ENCODE data around the gene HPF1. TPM values are rescaled to one million over a fixed set of nuclear protein-coding genes. Genes with fewer than 3 reads are reported as not detected.
A peak's percentile ranks its signal among the peaks of the same experiment; 100 is the strongest.
"Not testable (repeated sequence)": the region's sequence is repeated elsewhere in the genome, so short reads cannot be mapped to it uniquely, and the experiment has no call there.

Gene HPF1
- total RNA-seq, 6 experiments from 2014 or later: 6.9 to 27.0 (median 10.1) TPM

DNA sequence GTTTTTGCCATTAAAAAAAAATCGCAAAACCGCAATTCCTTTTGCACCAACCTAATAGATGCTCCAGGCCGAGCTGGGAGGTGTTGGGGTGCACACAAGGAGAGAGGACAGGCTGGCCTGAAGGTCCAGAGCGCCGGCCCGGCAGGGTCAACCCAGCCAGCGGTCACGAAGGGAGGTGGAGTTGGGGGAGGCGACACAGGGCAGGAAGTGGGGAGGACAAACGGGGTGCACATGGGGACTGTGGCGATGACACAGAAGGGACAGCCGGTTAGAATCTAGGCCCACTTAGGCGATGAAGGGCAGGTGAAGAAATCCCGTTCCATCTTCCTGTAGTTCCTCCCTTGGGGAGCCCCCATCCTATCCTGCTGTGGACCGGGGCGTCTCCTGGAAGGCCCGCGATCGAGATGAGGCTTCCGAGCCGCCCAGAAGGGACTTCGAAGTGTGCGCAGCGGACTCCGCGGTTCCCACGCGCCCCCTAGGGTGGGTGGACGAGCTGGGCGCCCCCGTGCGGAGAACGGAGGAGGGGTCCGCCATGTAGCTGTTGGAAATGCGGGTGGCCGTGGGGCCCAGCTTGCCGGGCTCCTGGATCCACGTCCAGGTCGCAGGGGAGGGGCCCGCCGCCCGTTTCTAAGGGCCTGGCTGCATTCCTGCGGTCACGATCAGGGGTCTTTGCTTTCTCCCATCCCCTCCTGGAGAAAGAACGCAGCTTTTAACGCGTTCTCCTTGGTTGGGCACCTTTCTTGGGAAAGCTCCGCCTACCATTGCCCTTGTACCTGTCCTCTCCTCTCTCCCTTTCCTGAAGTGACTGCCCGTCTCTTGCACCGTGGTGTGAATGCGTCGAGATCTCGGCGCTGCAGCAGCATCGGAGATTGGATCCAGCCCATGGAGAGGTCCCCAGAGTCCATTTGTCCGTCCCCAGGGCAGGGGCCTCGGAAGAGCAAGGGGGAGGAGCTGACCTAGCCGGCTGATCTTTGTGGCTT, 17.0 kb upstream of the HPF1 start:
- DNase-seq (peak in 1 of 3 donors; percentile 55), ATAC-seq (peak in 3 of 4 donors; percentile 44 to 50 (median 49))
- Histone ChIP-seq H3K9me3 (no peaks in the 10 kb centered on the region), H3K36me3 (no peaks in the 10 kb centered on the region), H3K4me1 (peaks cover 0 to 7% (median 0%) of the 10 kb centered on the region in 4 donors), H3K27me3 (no peaks in the 10 kb centered on the region), H3K27ac (no peak overlapping the region), H3K4me3 (peak overlapping the region in 1 of 3 donors; percentile 33)
- intact Hi-C loops (cut with DNase I): no loop called here
- TF ChIP-seq POLR2A (IDR thresholded peaks at IDR 0.05): no peak
- TF ChIP-seq, protein P1, sequence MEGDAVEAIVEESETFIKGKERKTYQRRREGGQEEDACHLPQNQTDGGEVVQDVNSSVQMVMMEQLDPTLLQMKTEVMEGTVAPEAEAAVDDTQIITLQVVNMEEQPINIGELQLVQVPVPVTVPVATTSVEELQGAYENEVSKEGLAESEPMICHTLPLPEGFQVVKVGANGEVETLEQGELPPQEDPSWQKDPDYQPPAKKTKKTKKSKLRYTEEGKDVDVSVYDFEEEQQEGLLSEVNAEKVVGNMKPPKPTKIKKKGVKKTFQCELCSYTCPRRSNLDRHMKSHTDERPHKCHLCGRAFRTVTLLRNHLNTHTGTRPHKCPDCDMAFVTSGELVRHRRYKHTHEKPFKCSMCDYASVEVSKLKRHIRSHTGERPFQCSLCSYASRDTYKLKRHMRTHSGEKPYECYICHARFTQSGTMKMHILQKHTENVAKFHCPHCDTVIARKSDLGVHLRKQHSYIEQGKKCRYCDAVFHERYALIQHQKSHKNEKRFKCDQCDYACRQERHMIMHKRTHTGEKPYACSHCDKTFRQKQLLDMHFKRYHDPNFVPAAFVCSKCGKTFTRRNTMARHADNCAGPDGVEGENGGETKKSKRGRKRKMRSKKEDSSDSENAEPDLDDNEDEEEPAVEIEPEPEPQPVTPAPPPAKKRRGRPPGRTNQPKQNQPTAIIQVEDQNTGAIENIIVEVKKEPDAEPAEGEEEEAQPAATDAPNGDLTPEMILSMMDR (IDR thresholded peaks at IDR 0.05): no peak
- WGBS (ENCODE audit: insufficient coverage, low coverage, low lambda C conversion rate, missing lambda C conversion rate): 57% methylated on average over 17 of the region's 58 CpGs

DNA sequence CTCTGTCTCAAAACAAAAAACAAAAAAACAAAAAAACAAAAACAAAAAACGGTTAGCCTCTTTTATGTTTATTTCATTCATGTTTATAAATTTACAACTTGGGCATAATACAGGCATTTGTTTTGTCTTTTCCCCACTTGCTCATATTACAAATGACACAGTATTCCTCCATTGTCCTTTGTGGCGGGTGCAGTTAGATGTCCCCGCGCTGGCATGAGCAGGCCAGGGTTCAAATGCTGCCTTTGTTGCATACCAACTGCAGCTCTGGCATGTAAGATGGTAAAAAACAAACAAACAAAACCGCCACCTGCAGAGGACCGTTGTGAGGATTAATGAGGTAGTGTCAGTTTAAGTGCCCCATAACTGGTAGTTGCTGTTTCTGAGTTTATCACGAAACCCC, 16.1 kb upstream of the HPF1 start:
- Histone ChIP-seq H3K9me3 (no peaks in the 10 kb centered on the region), H3K27ac (no peak overlapping the region), H3K4me1 (peaks cover 0 to 7% (median 0%) of the 10 kb centered on the region in 4 donors), H3K4me3 (no peak overlapping the region), H3K36me3 (no peaks in the 10 kb centered on the region), H3K27me3 (no peaks in the 10 kb centered on the region)
- WGBS (ENCODE audit: insufficient coverage, low coverage, low lambda C conversion rate, missing lambda C conversion rate): 80% methylated on average over 7 of the region's 7 CpGs
- TF ChIP-seq, protein P1 (IDR thresholded peaks at IDR 0.05): no peak
- TF ChIP-seq POLR2A (IDR thresholded peaks at IDR 0.05): no peak
- intact Hi-C loops (cut with DNase I): no loop called here
- DNase-seq (no peak), ATAC-seq (no peak)

DNA sequence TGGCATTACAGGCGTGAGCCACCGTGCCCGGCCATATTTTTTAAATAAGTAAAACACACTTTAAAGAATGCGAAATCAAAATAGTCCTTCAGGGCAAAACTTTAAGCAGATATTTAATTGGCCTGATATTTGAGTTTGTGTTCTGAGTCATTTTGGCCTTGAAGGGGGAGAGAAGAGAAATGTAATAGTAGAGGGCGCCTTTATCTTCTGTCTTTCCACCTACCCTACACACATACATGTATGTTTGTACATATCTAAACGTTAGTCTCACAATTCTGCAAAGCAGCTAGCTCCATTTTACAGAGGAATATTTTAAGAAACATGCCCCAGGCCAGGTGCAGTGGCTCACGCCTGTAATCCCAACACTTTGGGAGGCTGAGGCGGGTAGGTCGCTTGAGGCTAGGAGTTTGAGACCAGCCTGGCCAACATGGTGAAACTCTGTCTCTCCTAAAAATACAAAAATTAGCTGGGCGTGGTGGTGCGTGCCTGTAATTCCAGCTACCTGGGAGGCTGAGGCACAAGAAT, 13.9 kb upstream of the HPF1 start:
- H3K27ac ChIP-seq; DNase-seq; H3K9me3 ChIP-seq; H3K4me3 ChIP-seq; intact Hi-C loops (cut with DNase I); ATAC-seq; H3K36me3 ChIP-seq; H3K27me3 ChIP-seq; H3K4me1 ChIP-seq: not testable (repeated sequence)
- WGBS (ENCODE audit: insufficient coverage, low coverage, low lambda C conversion rate, missing lambda C conversion rate): 86% methylated on average over 7 of the region's 11 CpGs

DNA sequence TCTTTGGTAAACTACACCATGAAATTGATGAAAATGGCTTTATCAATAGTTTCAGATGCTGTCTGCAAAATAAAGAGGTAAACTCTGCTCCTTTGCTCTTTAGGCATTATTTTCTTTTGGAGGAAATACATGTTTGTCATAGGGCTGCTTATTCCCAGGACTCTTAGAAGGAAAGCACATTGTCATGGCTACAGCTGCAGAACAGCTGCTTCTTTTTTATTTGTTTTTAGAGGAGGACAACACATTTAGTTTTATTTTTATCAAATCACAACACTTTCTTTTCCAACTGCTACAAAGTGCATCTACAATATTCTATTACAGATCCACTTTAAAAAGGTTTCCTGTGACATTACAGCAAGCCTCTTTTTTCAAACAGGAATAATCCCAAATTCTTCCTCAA, 12.7 kb upstream of the HPF1 start:
- Histone ChIP-seq H3K9me3 (no peaks in the 10 kb centered on the region), H3K4me3 (no peak overlapping the region), H3K27me3 (no peaks in the 10 kb centered on the region), H3K27ac (no peak overlapping the region), H3K36me3 (no peaks in the 10 kb centered on the region), H3K4me1 (peaks cover 0 to 7% (median 0%) of the 10 kb centered on the region in 4 donors)
- intact Hi-C loops (cut with DNase I): no loop called here
- ATAC-seq (no peak), DNase-seq (no peak)
- TF ChIP-seq POLR2A (IDR thresholded peaks at IDR 0.05): no peak
- TF ChIP-seq, protein P1 (IDR thresholded peaks at IDR 0.05): no peak

DNA sequence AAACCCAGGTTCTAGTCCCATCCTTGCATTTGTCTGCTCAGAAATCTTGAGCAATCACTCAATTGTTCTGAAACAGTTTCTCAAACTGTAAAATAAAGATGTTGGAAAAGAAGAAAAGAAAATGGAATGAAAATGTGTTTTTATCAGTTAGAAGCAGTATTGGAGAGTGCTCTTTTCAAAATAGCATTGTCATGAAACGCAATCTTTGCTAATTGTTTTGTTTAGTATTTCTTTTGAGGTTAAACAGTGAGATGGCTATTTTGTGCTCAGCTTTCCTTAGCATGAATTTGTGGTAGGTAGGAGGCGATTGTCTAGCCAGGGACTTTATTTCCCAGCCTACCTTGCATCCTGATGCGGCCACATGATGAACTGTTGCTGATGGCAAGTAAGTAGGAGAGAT, 10.6 kb upstream of the HPF1 start:
- no peaks in the 10 kb centered on the region for H3K4me1 ChIP-seq
- no peaks in the 10 kb centered on the region for H3K9me3 ChIP-seq
- ATAC-seq (no peak), DNase-seq (no peak)
- H3K27me3 ChIP-seq: no peaks in the 10 kb centered on the region
- 74% methylated on average over 3 of the region's 3 CpGs for WGBS (ENCODE audit: insufficient coverage, low coverage, low lambda C conversion rate, missing lambda C conversion rate)
- H3K27ac ChIP-seq: no peak overlapping the region
- no peak overlapping the region for H3K4me3 ChIP-seq
- TF ChIP-seq POLR2A (IDR thresholded peaks at IDR 0.05): no peak
- TF ChIP-seq, protein P1 (IDR thresholded peaks at IDR 0.05): no peak
- no peaks in the 10 kb centered on the region for H3K36me3 ChIP-seq
- intact Hi-C loops (cut with DNase I): no loop called here
